ENCODE data around the gene PPP1R3D. TPM values are rescaled to one million over a fixed set of nuclear protein-coding genes. Genes with fewer than 3 reads are reported as not detected.

The PPP1R3D gene, protein sequence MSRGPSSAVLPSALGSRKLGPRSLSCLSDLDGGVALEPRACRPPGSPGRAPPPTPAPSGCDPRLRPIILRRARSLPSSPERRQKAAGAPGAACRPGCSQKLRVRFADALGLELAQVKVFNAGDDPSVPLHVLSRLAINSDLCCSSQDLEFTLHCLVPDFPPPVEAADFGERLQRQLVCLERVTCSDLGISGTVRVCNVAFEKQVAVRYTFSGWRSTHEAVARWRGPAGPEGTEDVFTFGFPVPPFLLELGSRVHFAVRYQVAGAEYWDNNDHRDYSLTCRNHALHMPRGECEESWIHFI
- total RNA-seq (2014; rRNA removed; shearing (Covaris generic); ENCODE audit: low replicate concordance), result 4.2 and 7.0 TPM in 2 replicates

DNA sequence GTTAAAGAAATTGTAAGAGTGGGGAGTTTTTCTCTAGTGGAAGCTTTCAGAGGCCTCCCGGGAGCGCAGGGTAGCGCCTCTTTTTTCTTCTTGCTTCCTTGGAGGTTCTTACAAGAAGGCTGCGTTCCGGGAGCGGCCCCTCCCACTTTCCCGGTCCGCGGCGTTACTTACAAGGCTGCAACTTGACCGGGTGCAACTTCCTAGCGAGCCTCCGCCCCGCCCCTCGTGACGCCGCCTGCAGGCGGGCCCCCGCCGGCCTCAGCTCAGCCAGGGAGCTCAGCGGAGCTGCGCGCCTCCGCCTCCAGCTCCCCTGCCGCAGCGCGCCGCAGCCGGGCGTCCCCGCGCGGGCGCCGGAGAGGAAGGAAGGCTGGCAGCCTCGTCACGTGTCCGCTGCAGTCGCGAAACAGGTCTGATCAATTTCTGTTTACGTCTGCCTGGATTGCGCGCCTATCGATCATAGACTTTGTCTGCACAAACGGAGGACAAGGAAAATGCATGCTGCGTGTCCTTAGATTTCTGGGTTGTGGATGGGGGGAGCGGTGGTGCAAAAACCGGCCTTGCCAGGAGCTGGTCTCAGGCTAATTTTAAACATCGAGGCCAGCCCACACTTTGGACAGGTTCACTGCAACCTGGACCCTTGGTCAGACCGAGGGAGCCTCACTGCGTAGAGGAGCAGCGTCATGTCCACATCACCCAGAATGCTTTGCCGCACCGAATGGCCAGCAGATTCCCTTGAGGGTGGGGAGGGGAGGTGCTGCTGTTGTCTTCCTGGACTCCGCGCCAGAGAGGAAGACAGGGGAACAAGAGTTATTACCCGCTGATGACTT lies at the start of gene PPP1R3D, which contains the start of gene FAM217B:
PPP1R3D (minus strand) TSS at position 177 of the 827 bp plus-strand sequence. CDS start 374 bp downstream, outside the sequence.
FAM217B (plus strand) TSS at position 261 of the 827 bp plus-strand sequence. CDS start 3,555 bp downstream, outside the sequence.
- H3K4me1 ChIP-seq (ENCODE audit: low read length), result peaks cover 48% of the 10 kb centered on the region

DNA sequence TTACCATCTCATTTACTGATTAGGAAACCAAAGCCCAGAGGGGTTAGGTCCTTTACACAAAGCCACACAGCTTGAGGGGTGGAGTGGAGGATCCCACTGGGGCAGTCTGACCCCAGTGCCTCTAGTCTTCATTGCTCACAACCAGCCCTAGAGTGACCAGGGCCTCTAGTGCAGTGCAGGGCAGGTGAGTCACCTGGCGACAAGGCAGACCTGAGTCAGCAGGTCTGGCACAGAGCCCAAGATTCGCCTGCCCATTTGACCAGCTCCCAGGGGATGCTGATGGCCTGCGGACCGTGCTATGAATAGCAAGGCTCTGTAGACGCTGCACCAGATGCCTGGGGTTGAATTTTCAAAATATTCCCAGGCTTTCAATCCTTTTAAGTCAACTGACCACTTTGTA lies 48.0 kb upstream of the PPP1R3D start:
- H2AFZ ChIP-seq (ENCODE audit: low read length), result no peak overlapping the region
- no peak overlapping the region for H3K4me2 ChIP-seq (ENCODE audit: low read depth, low read length, poor library complexity, severe bottlenecking)

More for the DNA sequence above, at the start of gene PPP1R3D, which contains the start of gene FAM217B:
- DNase-seq, result peak; percentile 97
- peak within 1 kb of the TSS; percentile 80 for H3K27ac ChIP-seq (ENCODE audit: low read length)
- H3K9ac ChIP-seq (ENCODE audit: low read length), result peak within 1 kb of the TSS; percentile 80
- no peaks in the 10 kb centered on the region for H4K20me1 ChIP-seq (ENCODE audit: insufficient read depth, low read depth, low read length)
- peak within 1 kb of the TSS; percentile 98 for H2AFZ ChIP-seq (ENCODE audit: low read length)
- H3K9me3 ChIP-seq (ENCODE audit: low read length), result no peaks in the 10 kb centered on the region
- H3K9me2 ChIP-seq (replicated peaks; ENCODE audit: insufficient read depth, low read length), result no peaks in the 10 kb centered on the region
- peaks cover 43% of the 10 kb centered on the region for H3K79me2 ChIP-seq (ENCODE audit: low read length)
- H3K4me2 ChIP-seq (ENCODE audit: low read depth, low read length, poor library complexity, severe bottlenecking), result peak within 1 kb of the TSS; percentile 68
- peak within 1 kb of the TSS; percentile 71 for H3K4me3 ChIP-seq (ENCODE audit: low read length)
- no peaks in the 10 kb centered on the region for H3K27me3 ChIP-seq (ENCODE audit: low read length)
- peaks cover 24% of the 10 kb centered on the region; the same call in 1 of the 2 replicates for H3K36me3 ChIP-seq (ENCODE audit: insufficient read depth, low read length)

DNA sequence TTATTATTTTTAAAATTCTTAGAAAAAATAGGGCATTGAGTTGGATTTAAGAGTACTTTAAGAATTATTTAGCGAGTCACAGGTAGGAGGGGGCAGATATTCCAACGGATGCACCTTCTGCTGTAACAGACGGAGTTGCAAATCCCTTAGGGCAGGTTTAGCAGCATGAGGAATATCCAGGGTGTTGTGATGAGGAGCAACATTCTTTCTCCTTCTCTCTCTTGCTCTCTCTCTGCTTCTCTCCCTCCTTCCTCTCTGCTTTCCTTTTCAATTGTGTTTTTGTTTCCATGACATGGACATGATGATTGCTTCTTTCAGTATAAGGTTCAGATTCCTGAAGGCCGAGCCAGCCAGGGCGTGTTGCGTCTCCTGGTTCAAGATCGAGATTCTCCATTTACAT lies 47.0 kb upstream of the PPP1R3D start:
- H3K4me2 ChIP-seq (ENCODE audit: low read depth, low read length, poor library complexity, severe bottlenecking), result no peak overlapping the region

More for the DNA sequence above, 48.0 kb upstream of the PPP1R3D start:
- H3K9ac ChIP-seq (ENCODE audit: low read length), result no peak overlapping the region
- H3K9me2 ChIP-seq (replicated peaks; ENCODE audit: insufficient read depth, low read length), result no peaks in the 10 kb centered on the region
- no peak overlapping the region for H3K4me3 ChIP-seq (ENCODE audit: low read length)
- no peaks in the 10 kb centered on the region for H3K9me3 ChIP-seq (ENCODE audit: low read length)
- no peaks in the 10 kb centered on the region for H4K20me1 ChIP-seq (ENCODE audit: insufficient read depth, low read depth, low read length)
- no peak for DNase-seq
- H3K79me2 ChIP-seq (ENCODE audit: low read length), result no peaks in the 10 kb centered on the region
- no peak overlapping the region for H3K27ac ChIP-seq (ENCODE audit: low read length)
- no peaks in the 10 kb centered on the region for H3K36me3 ChIP-seq (ENCODE audit: insufficient read depth, low read length)
- H3K27me3 ChIP-seq (ENCODE audit: low read length), result no peaks in the 10 kb centered on the region
- H3K4me1 ChIP-seq (ENCODE audit: low read length), result no peaks in the 10 kb centered on the region

DNA sequence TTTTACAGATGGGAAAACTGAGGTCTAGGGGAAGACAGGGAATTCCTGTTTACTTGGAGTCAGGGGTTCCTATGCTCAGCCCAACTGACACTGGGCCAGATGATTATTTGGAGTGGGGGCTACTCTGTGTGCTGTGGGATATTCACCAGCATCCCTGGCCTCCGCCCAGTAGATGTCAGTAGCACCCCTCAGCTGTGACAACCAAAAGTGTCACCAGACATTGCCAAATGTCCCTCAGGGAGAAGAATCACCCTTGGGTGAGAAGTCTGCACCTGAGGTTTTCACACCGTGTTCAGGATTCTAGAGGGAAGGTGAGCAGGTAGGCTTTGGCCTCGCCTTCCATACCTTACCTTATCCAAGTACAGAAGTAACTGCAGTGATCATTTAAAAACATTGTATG lies 45.8 kb upstream of the PPP1R3D start:
- Histone ChIP-seq H3K36me3 (ENCODE audit: insufficient read depth, low read length) (no peaks in the 10 kb centered on the region), H3K9me3 (ENCODE audit: low read length) (no peaks in the 10 kb centered on the region), H3K27me3 (ENCODE audit: low read length) (no peaks in the 10 kb centered on the region), H2AFZ (ENCODE audit: low read length) (no peak overlapping the region), H3K4me3 (ENCODE audit: low read length) (no peak overlapping the region), H3K9ac (ENCODE audit: low read length) (no peak overlapping the region), H3K4me1 (ENCODE audit: low read length) (no peaks in the 10 kb centered on the region), H4K20me1 (ENCODE audit: insufficient read depth, low read depth, low read length) (no peaks in the 10 kb centered on the region), H3K4me2 (ENCODE audit: low read depth, low read length, poor library complexity, severe bottlenecking) (no peak overlapping the region), H3K27ac (ENCODE audit: low read length) (no peak overlapping the region), H3K79me2 (ENCODE audit: low read length) (no peaks in the 10 kb centered on the region), H3K9me2 (replicated peaks; ENCODE audit: insufficient read depth, low read length) (no peaks in the 10 kb centered on the region)
- DNase-seq, result peak; percentile 63

More for the DNA sequence above, 47.0 kb upstream of the PPP1R3D start:
- Histone ChIP-seq H3K79me2 (ENCODE audit: low read length) (no peaks in the 10 kb centered on the region), H3K27me3 (ENCODE audit: low read length) (no peaks in the 10 kb centered on the region), H3K9me3 (ENCODE audit: low read length) (no peaks in the 10 kb centered on the region), H3K9me2 (replicated peaks; ENCODE audit: insufficient read depth, low read length) (no peaks in the 10 kb centered on the region), H3K36me3 (ENCODE audit: insufficient read depth, low read length) (no peaks in the 10 kb centered on the region), H3K4me3 (ENCODE audit: low read length) (no peak overlapping the region), H3K27ac (ENCODE audit: low read length) (no peak overlapping the region), H4K20me1 (ENCODE audit: insufficient read depth, low read depth, low read length) (no peaks in the 10 kb centered on the region), H3K4me1 (ENCODE audit: low read length) (no peaks in the 10 kb centered on the region), H2AFZ (ENCODE audit: low read length) (no peak overlapping the region), H3K9ac (ENCODE audit: low read length) (no peak overlapping the region)
- DNase-seq, result no peak

DNA sequence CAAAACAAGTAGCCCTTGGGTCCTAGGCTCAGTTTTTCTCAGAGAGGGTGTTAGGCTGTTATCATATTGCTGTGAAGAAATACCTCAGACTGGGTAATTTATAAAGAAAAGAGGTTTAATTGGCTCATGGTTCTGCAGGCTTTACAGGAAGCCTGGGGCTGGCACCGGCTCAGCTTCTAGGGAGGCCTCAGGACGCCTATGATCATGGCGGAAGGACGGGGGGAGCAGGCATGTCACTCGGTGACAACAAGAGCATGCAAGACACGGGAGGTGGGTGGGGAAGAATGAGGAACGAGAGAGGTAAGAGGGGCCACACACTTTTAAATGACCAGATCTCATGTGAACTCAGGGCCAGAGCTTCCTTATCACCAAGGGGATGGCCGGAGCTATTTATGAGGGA lies 45.1 kb upstream of the PPP1R3D start:
- no peaks in the 10 kb centered on the region for H3K36me3 ChIP-seq (ENCODE audit: insufficient read depth, low read length)
- H3K9me3 ChIP-seq (ENCODE audit: low read length), result no peaks in the 10 kb centered on the region
- no peak overlapping the region for H2AFZ ChIP-seq (ENCODE audit: low read length)
- no peaks in the 10 kb centered on the region for H3K27me3 ChIP-seq (ENCODE audit: low read length)
- H3K27ac ChIP-seq (ENCODE audit: low read length), result no peak overlapping the region
- H3K4me3 ChIP-seq (ENCODE audit: low read length), result no peak overlapping the region
- no peak for DNase-seq
- H3K4me2 ChIP-seq (ENCODE audit: low read depth, low read length, poor library complexity, severe bottlenecking), result no peak overlapping the region
- H3K79me2 ChIP-seq (ENCODE audit: low read length), result no peaks in the 10 kb centered on the region
- no peak overlapping the region for H3K9ac ChIP-seq (ENCODE audit: low read length)
- no peaks in the 10 kb centered on the region for H4K20me1 ChIP-seq (ENCODE audit: insufficient read depth, low read depth, low read length)
- H3K9me2 ChIP-seq (replicated peaks; ENCODE audit: insufficient read depth, low read length), result no peaks in the 10 kb centered on the region
- H3K4me1 ChIP-seq (ENCODE audit: low read length), result no peaks in the 10 kb centered on the region

DNA sequence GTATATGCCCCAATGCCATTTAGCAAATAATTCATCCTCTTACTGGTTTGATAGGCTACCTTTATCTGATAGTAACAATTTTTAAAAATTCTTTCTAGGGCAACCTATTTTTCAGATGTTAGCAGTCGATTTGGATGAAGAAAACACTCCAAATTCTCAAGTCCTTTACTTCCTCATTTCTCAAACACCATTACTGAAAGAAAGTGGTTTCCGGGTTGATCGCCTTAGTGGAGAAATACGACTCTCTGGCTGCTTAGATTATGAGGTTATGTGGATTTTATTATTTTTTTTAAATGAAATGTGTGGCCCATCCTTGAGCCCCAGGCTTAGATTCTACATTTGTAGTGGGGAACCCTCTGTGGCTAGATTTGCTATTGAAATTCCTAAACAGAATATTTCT lies 44.4 kb upstream of the PPP1R3D start:
- H3K9ac ChIP-seq (ENCODE audit: low read length), result no peak overlapping the region
- H3K27ac ChIP-seq (ENCODE audit: low read length), result no peak overlapping the region
- no peaks in the 10 kb centered on the region for H4K20me1 ChIP-seq (ENCODE audit: insufficient read depth, low read depth, low read length)
- H3K36me3 ChIP-seq (ENCODE audit: insufficient read depth, low read length), result no peaks in the 10 kb centered on the region
- no peak overlapping the region for H3K4me2 ChIP-seq (ENCODE audit: low read depth, low read length, poor library complexity, severe bottlenecking)
- H2AFZ ChIP-seq (ENCODE audit: low read length), result no peak overlapping the region
- no peaks in the 10 kb centered on the region for H3K4me1 ChIP-seq (ENCODE audit: low read length)
- no peaks in the 10 kb centered on the region for H3K79me2 ChIP-seq (ENCODE audit: low read length)
- no peaks in the 10 kb centered on the region for H3K9me2 ChIP-seq (replicated peaks; ENCODE audit: insufficient read depth, low read length)
- H3K4me3 ChIP-seq (ENCODE audit: low read length), result no peak overlapping the region
- H3K9me3 ChIP-seq (ENCODE audit: low read length), result no peaks in the 10 kb centered on the region
- H3K27me3 ChIP-seq (ENCODE audit: low read length), result no peaks in the 10 kb centered on the region
- no peak for DNase-seq

DNA sequence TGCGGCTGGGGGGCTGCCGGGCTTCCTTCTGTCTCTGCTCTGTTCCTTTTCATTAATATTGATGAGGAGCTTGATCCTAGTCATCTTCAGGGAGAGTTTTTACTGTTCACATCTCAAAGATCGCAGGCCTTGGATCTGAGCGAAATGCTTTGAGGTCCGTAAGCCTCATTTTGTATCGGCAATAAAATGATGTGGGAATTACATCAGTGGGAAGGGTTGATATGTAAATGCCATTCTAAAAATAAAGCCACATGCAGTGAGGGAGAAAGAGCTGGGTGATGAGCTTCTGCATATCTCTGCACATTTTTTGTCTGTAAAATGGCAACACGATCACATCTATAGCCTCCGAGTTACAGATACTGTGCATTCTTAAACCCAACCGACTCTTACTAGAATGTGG lies 43.0 kb upstream of the PPP1R3D start:
- Histone ChIP-seq H3K4me1 (ENCODE audit: low read length) (no peaks in the 10 kb centered on the region), H3K4me3 (ENCODE audit: low read length) (no peak overlapping the region), H4K20me1 (ENCODE audit: insufficient read depth, low read depth, low read length) (no peaks in the 10 kb centered on the region), H2AFZ (ENCODE audit: low read length) (no peak overlapping the region), H3K9me3 (ENCODE audit: low read length) (no peaks in the 10 kb centered on the region), H3K4me2 (ENCODE audit: low read depth, low read length, poor library complexity, severe bottlenecking) (no peak overlapping the region), H3K9ac (ENCODE audit: low read length) (no peak overlapping the region), H3K27ac (ENCODE audit: low read length) (no peak overlapping the region), H3K79me2 (ENCODE audit: low read length) (no peaks in the 10 kb centered on the region), H3K9me2 (replicated peaks; ENCODE audit: insufficient read depth, low read length) (no peaks in the 10 kb centered on the region), H3K27me3 (ENCODE audit: low read length) (no peaks in the 10 kb centered on the region), H3K36me3 (ENCODE audit: insufficient read depth, low read length) (no peaks in the 10 kb centered on the region)
- no peak for DNase-seq

DNA sequence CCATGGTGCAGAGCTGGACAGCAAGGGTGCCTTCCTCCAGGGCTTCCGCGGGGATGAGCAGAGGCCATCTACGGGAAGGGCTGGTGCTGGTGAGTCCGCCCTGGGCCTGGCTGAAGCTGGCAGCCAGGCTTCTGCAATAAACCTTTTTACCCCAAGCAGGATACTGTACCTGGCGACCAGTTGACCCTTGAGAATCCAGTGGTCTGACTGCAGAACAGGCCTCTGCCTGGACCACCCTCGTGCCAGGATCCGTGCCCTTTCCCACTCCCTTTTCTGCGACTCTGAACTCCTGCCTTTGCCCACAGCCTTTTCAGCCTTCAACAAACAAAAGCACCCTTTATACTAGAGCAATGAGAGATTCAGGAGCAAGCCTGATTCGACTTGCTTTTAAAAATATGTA lies 37.0 kb upstream of the PPP1R3D start:
- Histone ChIP-seq H3K27me3 (ENCODE audit: low read length) (no peaks in the 10 kb centered on the region), H3K27ac (ENCODE audit: low read length) (no peak overlapping the region), H3K36me3 (ENCODE audit: insufficient read depth, low read length) (no peaks in the 10 kb centered on the region), H4K20me1 (ENCODE audit: insufficient read depth, low read depth, low read length) (no peaks in the 10 kb centered on the region), H3K4me1 (ENCODE audit: low read length) (no peaks in the 10 kb centered on the region), H3K4me2 (ENCODE audit: low read depth, low read length, poor library complexity, severe bottlenecking) (no peak overlapping the region), H3K9me3 (ENCODE audit: low read length) (no peaks in the 10 kb centered on the region), H3K9me2 (replicated peaks; ENCODE audit: insufficient read depth, low read length) (no peaks in the 10 kb centered on the region), H2AFZ (ENCODE audit: low read length) (no peak overlapping the region), H3K9ac (ENCODE audit: low read length) (no peak overlapping the region), H3K79me2 (ENCODE audit: low read length) (no peaks in the 10 kb centered on the region), H3K4me3 (ENCODE audit: low read length) (no peak overlapping the region)
- no peak for DNase-seq

All from Karpas-422 (cell line).